Karpas-422 (cell line): ENCODE measurements around the gene C14orf132. TPM values are rescaled to one million over a fixed set of nuclear protein-coding genes. Genes with fewer than 3 reads are reported as not detected.

Source experiments
- DNase-seq: peaks from one replicate; pipeline ENCODE4 v3.0.0-alpha.2; 2015
- H2AFZ ChIP-seq: fragments of 200-600 bp; sonication (generic); 2 replicates; pipeline ENCODE4 v1.6.1; 2014; ENCODE audit warnings: antibody characterized with exemption, low read length, mixed read lengths
- H3K27ac ChIP-seq: fragments of 200-600 bp; sonication (generic); 2 replicates; pipeline ENCODE4 v1.5.1; 2014; ENCODE audit warnings: mild to moderate bottlenecking, low read length, moderate library complexity
- H3K27me3 ChIP-seq: fragments of 200-600 bp; sonication (generic); 2 replicates; pipeline ENCODE4 v1.6.1; 2014; ENCODE audit warnings: low read length, mixed read lengths
- H3K36me3 ChIP-seq: fragments of 200-600 bp; sonication (generic); 2 replicates; pipeline ENCODE4 v1.6.1; 2014; ENCODE audit warnings: low read length, mixed read lengths; ENCODE audit not compliant: insufficient read depth
- H3K4me1 ChIP-seq: fragments of 200-600 bp; sonication (generic); 2 replicates; pipeline ENCODE4 v1.6.1; 2014; ENCODE audit warnings: mild to moderate bottlenecking, low read length, mixed read lengths
- H3K4me2 ChIP-seq: fragments of 200-600 bp; sonication (generic); 2 replicates; pipeline ENCODE4 v1.6.1; 2014; ENCODE audit warnings: low read length, low read depth, mild to moderate bottlenecking; ENCODE audit not compliant: poor library complexity, severe bottlenecking
- H3K4me3 ChIP-seq: fragments of 200-600 bp; sonication (generic); 2 replicates; pipeline ENCODE4 v1.5.1; 2014; ENCODE audit warnings: mild to moderate bottlenecking, antibody characterized with exemption, low read length, mixed read lengths
- H3K79me2 ChIP-seq: fragments of 200-600 bp; sonication (generic); 2 replicates; pipeline ENCODE4 v1.6.1; 2014; ENCODE audit warnings: mild to moderate bottlenecking, low read length, mixed read lengths
- H3K9ac ChIP-seq: fragments of 200-600 bp; sonication (generic); 2 replicates; pipeline ENCODE4 v1.6.0; 2014; ENCODE audit warnings: low read length
- H3K9me2 ChIP-seq: fragments of 200-600 bp; sonication (generic), shearing (Covaris generic); replicated peaks from 2 replicates; pipeline ENCODE4 v1.6.0; 2014; ENCODE audit warnings: mild to moderate bottlenecking, low read length, moderate library complexity; ENCODE audit not compliant: insufficient read depth
- H3K9me3 ChIP-seq: fragments of 300-700, 200-600 bp; sonication (generic); 2 replicates; pipeline ENCODE4 v1.6.1; 2014; ENCODE audit warnings: low read length, mixed read lengths
- H4K20me1 ChIP-seq: fragments of 200-600 bp; sonication (generic); 2 replicates; pipeline ENCODE4 v1.6.1; 2014; ENCODE audit warnings: mild to moderate bottlenecking, antibody characterized with exemption, low read length, low read depth; ENCODE audit not compliant: insufficient read depth
- total RNA-seq: library from RNA; depleted of rRNA; stranded (reverse); fragments of >200 nt; shearing (Covaris generic); gene quantifications from 2 replicates; pipeline ENCODE4 v1.2.3, GENCODE V29; 2014; ENCODE audit warnings: low replicate concordance

The C14orf132 gene
- total RNA-seq, 1 experiment from 2014 or later = 0.07 TPM

DNA sequence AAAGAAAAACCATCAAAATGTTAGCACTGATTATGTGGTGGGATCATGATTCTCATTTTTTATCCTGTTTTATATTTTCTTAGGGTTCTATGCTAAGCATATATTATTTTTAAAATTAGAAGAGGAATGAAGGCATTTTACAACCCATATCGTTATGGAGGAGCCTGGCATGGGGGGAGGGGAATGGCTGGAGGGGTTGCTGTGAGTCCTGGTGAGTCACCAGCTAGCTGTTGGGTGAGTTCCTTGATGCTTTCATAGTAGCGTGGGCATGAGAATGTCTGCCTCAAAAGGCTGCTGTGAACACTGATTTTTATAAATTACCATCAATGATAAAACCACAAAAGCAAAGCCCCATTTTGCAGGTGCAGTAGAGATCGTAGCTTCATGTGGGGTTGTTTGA, 46.9 kb downstream of the C14orf132 start:
- H3K36me3 ChIP-seq = peaks cover 19% of the 10 kb centered on the region; the same call in 1 of the 2 replicates
- H3K4me3 ChIP-seq = peak overlapping the region; percentile 6; the same call in 1 of the 2 replicates
- no peaks in the 10 kb centered on the region for H3K9me3 ChIP-seq
- H3K9ac ChIP-seq = peak overlapping the region; percentile 85
- peak overlapping the region; percentile 84 for H3K4me2 ChIP-seq
- peaks cover 89% of the 10 kb centered on the region for H3K4me1 ChIP-seq
- H3K9me2 ChIP-seq = no peaks in the 10 kb centered on the region
- H2AFZ ChIP-seq = no peak overlapping the region
- no peaks in the 10 kb centered on the region for H4K20me1 ChIP-seq
- H3K27me3 ChIP-seq = no peaks in the 10 kb centered on the region
- peak overlapping the region; percentile 93 for H3K27ac ChIP-seq
- DNase-seq = peak; percentile 82
- H3K79me2 ChIP-seq = peaks cover 27% of the 10 kb centered on the region

DNA sequence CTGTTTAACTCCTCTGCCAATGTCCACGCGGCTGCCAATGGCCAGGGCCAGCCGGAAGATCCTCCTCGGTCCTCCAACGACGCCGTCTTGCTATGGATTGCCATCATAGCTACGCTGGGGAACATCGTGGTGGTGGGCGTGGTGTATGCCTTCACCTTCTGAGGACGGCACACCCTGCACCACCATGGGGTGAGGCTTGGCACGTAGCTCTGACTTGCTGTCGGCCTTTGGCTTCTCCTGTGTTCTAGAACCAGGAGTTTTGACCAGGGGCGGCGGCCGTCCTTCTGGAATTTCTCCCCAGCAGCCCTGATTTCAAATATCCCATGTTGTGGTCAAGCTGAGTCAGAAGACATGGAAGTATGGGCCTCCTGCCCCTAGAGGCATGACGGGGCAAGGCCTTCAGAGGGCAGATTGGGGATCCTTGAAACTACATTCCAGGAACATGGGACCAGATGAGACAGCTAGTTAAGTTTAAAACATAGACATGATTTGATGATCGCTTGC, 47.5 kb downstream of the C14orf132 start:
- peak overlapping the region; percentile 84 for H3K4me2 ChIP-seq
- DNase-seq = peak; percentile 63

DNA sequence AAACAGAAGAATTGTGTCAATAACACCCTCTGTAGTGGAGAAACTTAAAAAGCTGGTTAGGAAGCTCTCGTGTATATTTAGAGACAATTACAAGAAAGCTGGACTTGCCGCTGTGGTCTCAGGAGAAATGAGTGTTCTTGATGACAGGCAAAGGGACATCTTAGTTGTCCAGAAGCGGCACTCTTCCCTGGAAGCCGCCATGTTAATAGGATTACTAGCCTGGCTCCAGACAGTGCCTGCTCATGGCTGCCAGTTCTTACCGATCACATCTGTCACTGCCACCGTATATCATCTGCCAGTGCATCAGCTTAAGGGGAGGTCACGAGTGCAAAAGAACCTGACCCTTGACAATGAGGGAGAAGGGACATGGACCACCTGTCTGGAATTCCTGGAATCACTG, 48.9 kb downstream of the C14orf132 start:
- H3K9me3 ChIP-seq = no peaks in the 10 kb centered on the region
- peak; percentile 61 for DNase-seq
- peak overlapping the region; percentile 41; the same call in 1 of the 2 replicates for H2AFZ ChIP-seq
- no peaks in the 10 kb centered on the region for H4K20me1 ChIP-seq
- H3K4me1 ChIP-seq = peaks cover 97% of the 10 kb centered on the region
- H3K27me3 ChIP-seq = no peaks in the 10 kb centered on the region
- no peaks in the 10 kb centered on the region for H3K9me2 ChIP-seq
- H3K36me3 ChIP-seq = peaks cover 19% of the 10 kb centered on the region; the same call in 1 of the 2 replicates
- H3K4me2 ChIP-seq = peak overlapping the region; percentile 84
- H3K9ac ChIP-seq = peak overlapping the region; percentile 85
- H3K79me2 ChIP-seq = peaks cover 30% of the 10 kb centered on the region
- peak overlapping the region; percentile 80 for H3K4me3 ChIP-seq
- H3K27ac ChIP-seq = peak overlapping the region; percentile 93

More for the DNA sequence above, 47.5 kb downstream of the C14orf132 start:
- no peaks in the 10 kb centered on the region for H3K9me3 ChIP-seq
- peaks cover 19% of the 10 kb centered on the region; the same call in 1 of the 2 replicates for H3K36me3 ChIP-seq
- no peaks in the 10 kb centered on the region for H3K27me3 ChIP-seq
- no peaks in the 10 kb centered on the region for H4K20me1 ChIP-seq
- peak overlapping the region; percentile 1; the same call in 1 of the 2 replicates for H3K4me3 ChIP-seq
- H3K9me2 ChIP-seq = no peaks in the 10 kb centered on the region
- H3K27ac ChIP-seq = peak overlapping the region; percentile 93
- peaks cover 90% of the 10 kb centered on the region for H3K4me1 ChIP-seq
- peak overlapping the region; percentile 85; the same call in 1 of the 2 replicates for H3K9ac ChIP-seq
- H2AFZ ChIP-seq = no peak overlapping the region
- H3K79me2 ChIP-seq = peaks cover 30% of the 10 kb centered on the region

DNA sequence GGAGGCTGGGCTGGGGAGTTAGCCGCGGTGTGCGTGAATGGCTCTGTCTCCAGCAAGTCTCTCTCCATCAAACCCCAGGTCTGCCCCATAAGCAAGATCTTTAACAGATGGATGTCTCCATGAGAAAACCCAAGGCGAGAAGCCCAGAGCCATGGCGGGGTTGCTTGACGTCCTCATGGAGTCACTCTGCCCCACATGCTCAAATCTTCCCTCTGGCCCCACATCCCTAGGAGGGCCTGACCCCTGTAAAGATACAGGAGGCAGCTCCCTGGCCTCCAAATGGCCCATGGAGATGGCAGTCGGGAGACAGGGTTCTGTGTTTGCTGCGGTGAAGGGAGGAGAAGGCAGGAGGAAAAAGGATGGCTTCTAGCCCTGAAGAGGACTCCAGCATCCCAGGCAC, 49.3 kb downstream of the C14orf132 start:
- no peaks in the 10 kb centered on the region for H3K9me2 ChIP-seq

DNA sequence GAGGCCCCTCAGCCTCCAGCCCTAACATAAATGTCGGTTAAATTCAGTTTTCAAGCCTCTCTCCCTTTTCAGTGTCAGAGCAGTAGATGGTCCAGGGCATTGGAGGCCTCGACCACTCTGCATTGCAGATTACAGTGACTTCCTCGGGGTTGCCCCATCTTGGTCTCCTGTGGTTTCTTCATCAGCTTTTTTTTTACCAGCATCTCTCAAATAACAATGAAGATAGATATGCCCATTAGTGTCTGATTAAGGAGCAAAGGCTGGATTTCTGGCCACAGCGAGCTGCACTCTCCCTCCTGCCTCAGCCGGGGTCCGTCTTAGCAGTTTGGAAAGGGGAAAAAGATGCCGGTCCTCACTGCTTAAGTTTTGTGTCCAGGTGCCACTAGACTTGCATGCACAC, 49.7 kb downstream of the C14orf132 start:
- DNase-seq = peak; percentile 67
- H3K4me1 ChIP-seq = peaks cover 97% of the 10 kb centered on the region
- peaks cover 30% of the 10 kb centered on the region for H3K79me2 ChIP-seq
- H3K27me3 ChIP-seq = no peaks in the 10 kb centered on the region
- no peaks in the 10 kb centered on the region for H3K9me3 ChIP-seq
- peak overlapping the region; percentile 80 for H3K4me3 ChIP-seq
- peak overlapping the region; percentile 84 for H3K4me2 ChIP-seq
- H3K36me3 ChIP-seq = peaks cover 19% of the 10 kb centered on the region; the same call in 1 of the 2 replicates
- H3K9me2 ChIP-seq = no peaks in the 10 kb centered on the region
- H3K9ac ChIP-seq = peak overlapping the region; percentile 85
- no peak overlapping the region; the same call in 1 of the 2 replicates for H2AFZ ChIP-seq
- H3K27ac ChIP-seq = peak overlapping the region; percentile 93
- no peaks in the 10 kb centered on the region for H4K20me1 ChIP-seq

More for the DNA sequence above, 49.3 kb downstream of the C14orf132 start:
- peak overlapping the region; percentile 41; the same call in 1 of the 2 replicates for H2AFZ ChIP-seq
- H4K20me1 ChIP-seq = no peaks in the 10 kb centered on the region
- H3K4me1 ChIP-seq = peaks cover 97% of the 10 kb centered on the region
- H3K9ac ChIP-seq = peak overlapping the region; percentile 85
- no peaks in the 10 kb centered on the region for H3K9me3 ChIP-seq
- peak overlapping the region; percentile 84 for H3K4me2 ChIP-seq
- H3K36me3 ChIP-seq = peaks cover 19% of the 10 kb centered on the region; the same call in 1 of the 2 replicates
- DNase-seq = no peak
- peak overlapping the region; percentile 93 for H3K27ac ChIP-seq
- peaks cover 30% of the 10 kb centered on the region for H3K79me2 ChIP-seq
- peak overlapping the region; percentile 80 for H3K4me3 ChIP-seq
- no peaks in the 10 kb centered on the region for H3K27me3 ChIP-seq

DNA sequence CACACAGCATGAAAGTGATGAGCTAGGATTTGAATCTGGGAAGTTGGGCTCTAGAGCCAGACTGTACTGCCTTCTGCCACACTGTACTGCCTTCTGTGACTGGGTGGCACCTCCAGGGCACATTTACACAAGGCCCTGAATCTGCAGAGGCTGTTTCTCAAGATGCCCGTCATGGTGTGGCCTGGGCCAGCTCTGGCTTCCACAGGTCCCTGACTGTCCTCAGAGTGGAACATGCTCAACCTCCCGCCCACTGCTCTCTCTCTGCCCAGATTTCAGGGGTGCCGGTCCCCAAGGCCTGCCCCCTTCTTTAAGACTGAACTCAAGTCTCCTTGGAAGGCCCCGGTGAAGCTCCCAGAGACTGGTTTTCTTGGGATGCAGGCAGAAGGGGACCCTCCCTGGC, 50.2 kb downstream of the C14orf132 start:
- Histone ChIP-seq H3K9me3 (no peaks in the 10 kb centered on the region), H3K4me2 (peak overlapping the region; percentile 84), H3K4me3 (peak overlapping the region; percentile 80), H3K9me2 (no peaks in the 10 kb centered on the region), H4K20me1 (no peaks in the 10 kb centered on the region), H3K9ac (peak overlapping the region; percentile 85), H3K79me2 (peaks cover 30% of the 10 kb centered on the region), H3K4me1 (peaks cover 98% of the 10 kb centered on the region), H3K27me3 (no peaks in the 10 kb centered on the region), H3K27ac (peak overlapping the region; percentile 93), H2AFZ (peak overlapping the region; percentile 11; the same call in 1 of the 2 replicates), H3K36me3 (peaks cover 19% of the 10 kb centered on the region; the same call in 1 of the 2 replicates)
- peak; percentile 82 for DNase-seq

DNA sequence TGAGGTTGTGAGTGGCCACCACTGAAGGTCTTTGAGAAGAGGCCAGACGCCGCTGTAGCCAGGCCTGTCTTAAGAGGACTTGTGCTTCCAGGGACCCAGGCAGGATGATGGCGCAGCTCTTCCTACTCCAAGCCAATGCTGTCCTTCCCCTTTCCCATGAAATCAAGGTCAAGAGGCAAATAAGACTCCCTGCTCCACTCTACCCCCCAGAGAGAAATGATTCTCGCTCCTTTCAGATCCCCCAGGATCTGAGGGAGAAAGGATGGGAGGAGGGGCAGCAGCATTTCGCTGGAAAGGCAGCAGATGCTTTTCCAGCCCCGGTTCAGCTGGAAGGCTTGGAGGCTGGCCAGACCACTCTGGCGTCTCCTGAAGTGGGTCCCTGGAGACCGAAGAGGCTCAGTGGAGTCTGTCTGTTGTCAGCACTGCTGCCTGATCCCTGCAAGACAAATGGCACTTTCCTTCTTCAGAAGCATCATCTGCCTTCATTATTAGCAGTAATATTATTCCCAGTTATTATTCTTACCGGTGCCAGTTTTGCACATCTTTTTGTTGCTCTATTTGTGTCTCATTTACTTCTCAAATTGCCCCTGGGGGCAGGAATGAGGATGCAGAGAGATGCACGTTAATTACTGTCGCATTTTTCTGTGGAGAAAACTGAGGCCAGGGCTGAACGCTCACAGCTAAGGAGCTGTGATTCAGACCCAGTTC, 51.4 kb downstream of the C14orf132 start:
- Histone ChIP-seq H3K27ac (peak overlapping the region; percentile 93), H3K9me3 (no peaks in the 10 kb centered on the region), H3K9ac (peak overlapping the region; percentile 85), H3K9me2 (no peaks in the 10 kb centered on the region), H3K4me1 (peaks cover 98% of the 10 kb centered on the region), H4K20me1 (no peaks in the 10 kb centered on the region), H3K36me3 (peaks cover 19% of the 10 kb centered on the region; the same call in 1 of the 2 replicates), H3K4me2 (peak overlapping the region; percentile 84), H2AFZ (0 out of 2 replicates have a peak overlapping the region, but pooled peaks have one; percentile 2), H3K4me3 (peak overlapping the region; percentile 80), H3K27me3 (no peaks in the 10 kb centered on the region), H3K79me2 (peaks cover 30% of the 10 kb centered on the region)
- DNase-seq = peak; percentile 92

DNA sequence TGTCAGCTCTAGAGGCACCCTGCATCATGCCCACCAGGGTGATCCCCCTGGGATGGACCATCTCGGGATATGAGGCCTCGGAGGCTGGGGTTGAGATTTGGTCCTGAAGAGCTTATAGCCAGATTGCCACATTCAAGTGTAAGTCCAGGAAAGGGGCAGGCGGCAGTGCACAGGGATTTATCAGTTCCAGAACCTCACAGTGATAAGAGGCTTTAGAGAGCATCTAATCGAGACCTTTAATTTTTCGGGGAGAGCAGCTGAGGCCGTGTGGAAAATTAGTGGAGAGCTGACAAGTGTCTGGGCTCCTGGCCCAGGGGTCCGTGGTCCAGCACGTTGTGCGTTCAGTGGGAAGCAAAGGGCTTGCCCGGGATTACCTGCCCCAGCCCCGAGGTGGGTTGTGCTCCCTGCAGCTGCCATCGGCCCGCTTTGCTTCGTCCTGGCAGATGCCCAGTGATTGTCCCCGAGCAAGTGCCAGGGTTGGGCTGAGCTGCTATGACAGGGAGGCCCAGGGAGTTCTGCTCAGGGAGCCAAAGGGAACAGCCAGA, 52.1 kb downstream of the C14orf132 start:
- Histone ChIP-seq H3K79me2 (peaks cover 30% of the 10 kb centered on the region), H3K27me3 (no peaks in the 10 kb centered on the region), H3K36me3 (peaks cover 19% of the 10 kb centered on the region; the same call in 1 of the 2 replicates), H3K4me3 (peak overlapping the region; percentile 80), H3K9me2 (no peaks in the 10 kb centered on the region), H3K9ac (peak overlapping the region; percentile 85), H3K9me3 (no peaks in the 10 kb centered on the region), H3K4me2 (peak overlapping the region; percentile 84), H4K20me1 (no peaks in the 10 kb centered on the region), H2AFZ (0 out of 2 replicates have a peak overlapping the region, but pooled peaks have one; percentile 2), H3K4me1 (peaks cover 98% of the 10 kb centered on the region), H3K27ac (peak overlapping the region; percentile 93)
- DNase-seq = peak; percentile 65
